Right lobe of liver (tissue), 4 donors: ENCODE data around the gene CXCR6.

Experiments used
- CTCF ChIP-seq, 4 donors: fragments of 200-600 bp in 3 of 4; fragments of 450-650 bp in 1 of 4; IDR thresholded peaks; one replicate each; pipeline versions ENCODE4 v1.5.1 to v1.8.0; 2016 to 2022; ENCODE audit warnings: antibody characterized with exemption in 4 of 4, mild to moderate bottlenecking in 2 of 4
- POLR2A ChIP-seq: fragments of 450-650 bp; IDR thresholded peaks from one replicate; pipeline ENCODE4 v1.6.1; 2017; ENCODE audit warnings: antibody characterized with exemption, mild to moderate bottlenecking
- donor health status: DM: no; HTN: no; CAD: no.
- donor health status: DM: no; HTN: no; CAD: no.
- donor health status: DM: no; HTN: yes; CAD: no.

DNA sequence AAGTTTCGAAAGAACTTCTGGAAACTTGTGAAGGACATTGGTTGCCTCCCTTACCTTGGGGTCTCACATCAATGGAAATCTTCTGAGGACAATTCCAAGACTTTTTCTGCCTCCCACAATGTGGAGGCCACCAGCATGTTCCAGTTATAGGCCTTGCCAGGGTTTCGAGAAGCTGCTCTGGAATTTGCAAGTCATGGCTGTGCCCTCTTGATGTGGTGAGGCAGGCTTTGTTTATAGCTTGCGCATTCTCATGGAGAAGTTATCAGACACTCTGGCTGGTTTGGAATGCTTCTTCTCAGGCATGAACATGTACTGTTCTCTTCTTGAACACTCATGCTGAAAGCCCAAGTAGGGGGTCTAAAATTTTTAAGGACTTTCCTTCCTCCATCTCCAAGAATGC is 4.1 kb downstream of the CXCR6 start:
- TF ChIP-seq CTCF (IDR thresholded peaks at IDR 0.05) (no peak), POLR2A (no peak)
